A673 (cell line): ENCODE measurements around the gene CCDC88B.

Source experiments
- EZH2 ChIP-seq: fragments of 200-600 bp; sonication (generic); IDR thresholded peaks from 2 replicates; pipeline ENCODE4 v1.6.1; 2017; ENCODE audit warnings: borderline replicate concordance, low read depth, mild to moderate bottlenecking, mixed read lengths, antibody characterized with exemption, low read length; ENCODE audit not compliant: poor library complexity, severe bottlenecking
- TF ChIP-seq, protein P1 (sequence below): fragments of 300-800, 200-600 bp; sonication (generic); conservative IDR thresholded peaks from 2 replicates; pipeline ENCODE4 v1.5.1; 2017; ENCODE audit warnings: low read depth, mild to moderate bottlenecking, antibody characterized with exemption, low read length, moderate library complexity, mixed read lengths

GRCh38 chr11:64373598-64373974, 33.6 kb downstream of the CCDC88B start:
- TF ChIP-seq, protein P1, sequence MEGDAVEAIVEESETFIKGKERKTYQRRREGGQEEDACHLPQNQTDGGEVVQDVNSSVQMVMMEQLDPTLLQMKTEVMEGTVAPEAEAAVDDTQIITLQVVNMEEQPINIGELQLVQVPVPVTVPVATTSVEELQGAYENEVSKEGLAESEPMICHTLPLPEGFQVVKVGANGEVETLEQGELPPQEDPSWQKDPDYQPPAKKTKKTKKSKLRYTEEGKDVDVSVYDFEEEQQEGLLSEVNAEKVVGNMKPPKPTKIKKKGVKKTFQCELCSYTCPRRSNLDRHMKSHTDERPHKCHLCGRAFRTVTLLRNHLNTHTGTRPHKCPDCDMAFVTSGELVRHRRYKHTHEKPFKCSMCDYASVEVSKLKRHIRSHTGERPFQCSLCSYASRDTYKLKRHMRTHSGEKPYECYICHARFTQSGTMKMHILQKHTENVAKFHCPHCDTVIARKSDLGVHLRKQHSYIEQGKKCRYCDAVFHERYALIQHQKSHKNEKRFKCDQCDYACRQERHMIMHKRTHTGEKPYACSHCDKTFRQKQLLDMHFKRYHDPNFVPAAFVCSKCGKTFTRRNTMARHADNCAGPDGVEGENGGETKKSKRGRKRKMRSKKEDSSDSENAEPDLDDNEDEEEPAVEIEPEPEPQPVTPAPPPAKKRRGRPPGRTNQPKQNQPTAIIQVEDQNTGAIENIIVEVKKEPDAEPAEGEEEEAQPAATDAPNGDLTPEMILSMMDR, result no peak
- TF ChIP-seq EZH2, result no peak
